UCSD-AML1 (cell line): ENCODE measurements around the gene ZBTB34.

Experiments used
- DNase-seq: peaks from one replicate; lab custom pipeline; 2025; ENCODE audit not compliant: unreplicated experiment; lab: John Stamatoyannopoulos, UW

Gene ZBTB34

GRCh38 chr9:126875756-126876510, 15.5 kb downstream of the ZBTB34 start:
- no peak for DNase-seq

- DNase-seq: no peak
These were observed 16.1 kb downstream of the ZBTB34 start for GRCh38 chr9:126876531-126876930.

- no peak for DNase-seq
These were observed 17.0 kb downstream of the ZBTB34 start for GRCh38 chr9:126877418-126877817.

DNA sequence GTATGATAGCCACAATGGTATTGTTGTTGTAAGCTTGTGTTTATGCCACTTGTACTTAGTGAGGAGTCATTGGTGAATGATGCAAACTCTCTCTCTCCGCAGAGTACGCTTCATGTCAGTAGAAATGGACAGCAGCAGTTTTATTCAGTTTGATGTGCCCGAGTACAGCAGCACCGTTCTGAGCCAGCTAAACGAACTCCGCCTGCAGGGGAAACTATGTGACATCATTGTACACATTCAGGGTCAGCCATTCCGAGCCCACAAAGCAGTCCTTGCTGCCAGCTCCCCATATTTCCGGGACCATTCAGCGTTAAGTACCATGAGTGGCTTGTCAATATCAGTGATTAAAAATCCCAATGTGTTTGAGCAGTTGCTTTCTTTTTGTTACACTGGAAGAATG, 18.8 kb downstream of the ZBTB34 start:
- no peak for DNase-seq

- no peak for DNase-seq
These were observed 19.9 kb downstream of the ZBTB34 start for GRCh38 chr9:126880226-126880946.

DNA sequence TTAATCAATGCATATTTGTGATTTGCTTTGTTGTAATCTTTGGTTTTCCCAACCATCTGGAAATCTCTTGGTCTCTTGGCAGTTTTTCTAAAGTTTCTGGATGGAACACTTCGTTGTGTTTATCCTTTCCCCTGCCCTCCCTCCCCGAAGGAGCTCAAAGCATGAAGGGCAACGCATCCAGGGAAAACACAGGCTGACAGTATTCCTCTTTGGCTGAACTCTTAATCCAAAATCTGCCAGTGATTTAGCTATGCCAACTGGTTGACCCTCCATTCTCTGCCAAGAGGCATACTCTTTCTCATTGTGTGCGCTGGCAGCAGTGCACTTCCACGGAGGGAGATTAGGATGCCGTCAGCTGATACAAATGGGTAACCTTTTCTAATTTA, 20.5 kb downstream of the ZBTB34 start:
- DNase-seq: no peak

- no peak for DNase-seq
These were observed 22.3 kb downstream of the ZBTB34 start for GRCh38 chr9:126882746-126883145.

DNA sequence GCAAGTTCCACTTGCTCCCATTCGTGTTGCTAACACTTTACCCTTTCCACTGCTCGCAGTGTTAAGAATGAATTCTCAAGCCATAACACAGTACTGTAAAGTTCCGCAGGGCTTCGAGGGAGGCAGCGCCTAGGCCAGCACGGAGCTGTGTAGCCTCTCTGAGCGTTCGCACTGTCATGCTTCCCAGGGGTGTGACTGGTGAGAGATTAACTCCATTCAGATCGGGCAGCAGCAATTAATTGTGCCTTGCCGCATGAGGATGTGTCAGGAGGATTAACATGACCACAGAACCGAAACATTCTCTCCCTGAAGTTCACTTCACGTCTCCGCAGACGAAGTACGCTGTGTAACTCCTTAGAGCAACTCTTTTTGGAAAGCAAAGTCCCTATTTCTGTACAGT, 23.2 kb downstream of the ZBTB34 start:
- no peak for DNase-seq

- DNase-seq: no peak
These were observed 24.7 kb downstream of the ZBTB34 start for GRCh38 chr9:126885131-126885641.

GRCh38 chr9:126886034-126886822, 25.8 kb downstream of the ZBTB34 start:
- no peak for DNase-seq

DNA sequence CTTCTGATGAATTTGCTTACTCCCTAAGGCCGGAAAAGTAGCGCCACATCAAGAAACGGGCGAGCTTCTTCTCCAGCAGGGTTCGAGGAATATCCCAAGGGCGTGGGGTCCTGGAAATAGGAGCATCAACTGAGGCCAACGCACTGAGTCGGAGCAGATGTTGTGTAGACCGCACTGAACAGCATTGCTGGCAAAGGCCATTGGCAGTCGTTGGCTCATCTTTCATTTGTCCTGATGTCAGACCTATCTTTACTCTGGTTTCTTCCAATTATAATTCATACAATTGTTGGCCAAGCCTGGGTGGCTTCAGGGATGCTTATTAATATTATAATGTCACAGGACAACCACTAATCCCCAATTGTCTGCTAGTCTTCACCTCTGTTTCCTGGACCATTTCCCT, 26.5 kb downstream of the ZBTB34 start:
- no peak for DNase-seq

GRCh38 chr9:126891676-126892075, 31.2 kb downstream of the ZBTB34 start:
- DNase-seq: no peak

DNA sequence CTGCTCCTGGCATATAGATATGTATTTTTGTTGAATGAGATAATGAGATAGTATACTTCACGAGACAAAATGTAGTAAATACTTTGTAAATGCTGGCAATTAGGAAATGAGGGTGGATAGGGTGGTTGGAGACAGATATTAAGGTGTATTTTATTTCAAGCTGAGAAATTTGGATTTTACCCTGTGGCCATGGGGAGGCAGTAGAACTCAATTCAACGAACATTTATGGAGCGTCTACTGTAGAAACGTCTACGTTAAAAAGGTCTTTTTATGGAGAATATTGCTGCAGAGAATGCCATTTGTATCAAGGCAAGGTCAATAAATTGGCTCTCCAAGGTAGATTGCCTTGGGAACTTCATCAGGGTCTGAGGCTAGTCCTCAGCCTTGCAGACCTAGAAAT, 32.6 kb downstream of the ZBTB34 start:
- no peak for DNase-seq

- no peak for DNase-seq
These were observed 33.7 kb downstream of the ZBTB34 start for GRCh38 chr9:126894052-126894603.

- DNase-seq: no peak
These were observed 41.8 kb downstream of the ZBTB34 start for GRCh38 chr9:126902210-126902609.

- no peak for DNase-seq
These were observed 44.1 kb downstream of the ZBTB34 start for GRCh38 chr9:126904586-126904985.

DNA sequence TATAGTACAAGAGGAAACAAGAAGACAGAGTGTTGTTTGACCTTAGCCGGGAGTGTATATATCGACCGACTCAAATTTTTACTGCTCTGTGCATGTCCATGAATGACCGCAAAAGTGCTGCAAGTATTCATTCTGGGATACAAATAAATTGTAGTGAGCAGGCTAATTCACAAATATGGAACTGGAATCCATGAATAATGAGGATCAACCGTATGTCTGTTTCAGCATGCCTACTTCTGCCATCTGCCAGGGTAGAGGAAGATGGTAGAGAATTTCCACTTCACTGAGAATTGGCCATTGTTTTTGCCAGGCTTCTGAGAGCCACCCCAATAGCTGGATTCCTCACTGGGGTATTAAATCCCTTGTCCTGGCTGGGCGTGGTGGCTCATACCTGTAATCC, 45.7 kb downstream of the ZBTB34 start:
- DNase-seq: no peak

- no peak for DNase-seq
These were observed 46.6 kb downstream of the ZBTB34 start for GRCh38 chr9:126907058-126907457.

DNA sequence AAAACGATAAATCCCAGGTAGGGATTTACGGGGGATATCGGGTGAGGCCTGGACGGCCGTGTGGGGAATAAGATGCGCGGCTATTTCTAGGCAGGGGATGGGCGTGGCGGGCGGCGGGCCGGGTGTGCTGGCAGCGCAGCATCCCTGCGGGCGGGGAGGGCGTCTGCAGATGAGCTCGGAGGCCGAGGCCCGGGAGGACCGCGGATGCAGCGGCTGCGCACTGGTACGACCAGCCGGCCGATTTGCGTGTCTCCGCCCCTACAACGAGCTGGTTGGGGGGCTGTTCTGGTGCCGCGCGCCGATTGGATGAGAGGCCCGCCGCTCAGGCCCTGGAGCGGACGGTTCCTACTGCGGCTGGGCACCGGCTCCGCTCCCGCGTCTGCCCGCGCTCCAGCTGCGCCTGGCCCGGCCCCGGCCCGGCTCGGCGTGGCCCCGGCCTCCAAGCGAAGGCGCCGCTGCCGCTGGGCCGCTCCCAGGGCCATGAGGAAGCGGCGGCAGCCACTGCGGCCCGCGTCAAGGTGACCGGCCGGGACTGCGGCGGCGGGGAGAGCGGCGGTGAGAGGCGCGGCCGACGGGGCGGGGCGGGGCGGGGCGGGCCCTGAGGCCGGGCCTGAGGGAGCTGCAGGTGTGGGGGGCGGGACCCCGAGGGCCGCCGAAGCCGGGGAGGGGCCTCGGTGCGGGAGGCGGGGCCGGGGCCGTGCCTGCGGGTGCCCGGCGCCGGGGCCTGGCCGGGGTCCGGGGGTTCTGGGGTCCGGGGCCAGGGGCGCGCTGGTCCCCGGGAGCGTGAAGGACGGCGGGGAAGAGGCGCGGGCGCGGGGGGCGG, 54.2 kb downstream of the ZBTB34 start, which contains the start of gene RALGPS1:
TSS of gene RALGPS1 (plus strand) at position 325 of the 823 bp plus-strand sequence. CDS start 47,508 bp downstream, outside the sequence.
- peak; percentile 91 for DNase-seq

DNA sequence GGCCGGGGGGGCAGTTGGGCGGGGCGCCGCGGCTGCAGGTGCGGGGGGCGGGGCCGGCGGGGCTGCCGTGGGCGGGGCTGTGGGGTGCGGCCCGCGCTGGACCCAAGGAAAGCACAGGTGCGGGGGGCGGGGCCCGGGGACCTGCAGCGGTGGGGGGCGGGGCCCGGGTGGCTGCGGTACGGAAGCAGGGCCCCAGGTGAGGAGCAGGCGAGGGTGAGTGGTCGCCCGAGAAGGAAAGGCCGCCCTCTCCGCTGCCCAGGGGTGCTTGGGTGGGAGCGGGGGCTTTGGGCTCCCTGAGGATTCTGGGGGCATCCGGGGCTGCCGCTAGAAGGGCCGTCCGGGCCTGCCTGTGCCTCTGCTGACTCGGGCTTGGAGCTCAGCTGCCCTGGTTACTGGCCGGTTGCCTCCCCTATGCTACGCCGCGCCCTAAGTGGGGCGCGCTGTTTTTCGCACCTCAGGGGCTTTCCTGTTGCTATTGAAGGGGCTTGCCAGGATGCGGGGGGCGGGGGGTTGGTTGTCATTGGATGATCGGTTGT, 54.9 kb downstream of the ZBTB34 start:
- DNase-seq: no peak
